IMR-90 (cell line): ENCODE results near the gene SPP1. TPM values are rescaled to one million over a fixed set of nuclear protein-coding genes. Genes with fewer than 3 reads are reported as not detected.

Experiments
- ATAC-seq: fragments of 200-7000 bp; cut with Tn5 transposase; 2 replicates; pipeline ENCODE4 v1.9.1; 2020; ENCODE audit warnings: low read depth, mild to moderate bottlenecking, moderate library complexity
- BruUV-seq: library from RNA; stranded (reverse); fragments of 400-500 nt; replicated peaks from 2 replicates; lab custom pipeline; 2021; lab: Mats Ljungman, UMichigan
- CTCF ChIA-PET: fragments of 300-600 bp; formaldehyde crosslinking; extraction: SDS; loops from one replicate; lab custom pipeline; 2021; ENCODE audit warnings: antibody characterized with exemption; lab: Yijun Ruan, JAX
- POLR2A ChIA-PET: fragments of 300-600 bp; sonication (Branson Sonifier 250); formaldehyde crosslinking; loops from one replicate; lab custom pipeline; 2022; ENCODE audit warnings: antibody characterized with exemption; ENCODE audit not compliant: unreplicated experiment; lab: Charles Lee
- DNase-seq: peaks from one replicate; pipeline ENCODE4 v3.0.0; 2013
- H2AFZ ChIP-seq: replicated peaks from 2 replicates; pipeline ENCODE3; 2013; ENCODE audit warnings: low read length, mild to moderate bottlenecking; ENCODE audit not compliant: poor library complexity
- H2AK5ac ChIP-seq: 2 replicates; pipeline ENCODE4 v1.6.1; 2013; ENCODE audit warnings: low read depth, low read length, inconsistent platforms
- H2AK9ac ChIP-seq: replicated peaks from 2 replicates; pipeline ENCODE3; 2013; ENCODE audit warnings: mild to moderate bottlenecking, low read depth, low read length, moderate library complexity; ENCODE audit not compliant: poor library complexity
- H2BK120ac ChIP-seq: 2 replicates; pipeline ENCODE4 v1.6.1; 2013; ENCODE audit warnings: low read depth, low read length, inconsistent platforms
- H2BK15ac ChIP-seq: 3 replicates; pipeline ENCODE4 v1.6.1; 2013; ENCODE audit warnings: low read depth, low read length, inconsistent platforms
- H2BK20ac ChIP-seq: 2 replicates; pipeline ENCODE4 v1.6.1; 2013; ENCODE audit warnings: low read depth, mild to moderate bottlenecking, inconsistent platforms, low read length, moderate library complexity
- H2BK5ac ChIP-seq: 2 replicates; pipeline ENCODE4 v1.6.1; 2013; ENCODE audit warnings: mild to moderate bottlenecking, low read depth, low read length, inconsistent platforms; ENCODE audit not compliant: poor library complexity, severe bottlenecking
- H3K14ac ChIP-seq: replicated peaks from 2 replicates; pipeline ENCODE4 v1.6.1; 2013; ENCODE audit warnings: low read depth, low read length, inconsistent platforms
- H3K18ac ChIP-seq: 2 replicates; pipeline ENCODE4 v1.6.1; 2013; ENCODE audit warnings: low read depth, low read length, control low read depth
- H3K23ac ChIP-seq: 2 replicates; pipeline ENCODE4 v1.6.1; 2013; ENCODE audit warnings: low read depth, low read length, inconsistent platforms
- H3K27ac ChIP-seq: 2 replicates; pipeline ENCODE4 v1.5.1; 2013; ENCODE audit warnings: mild to moderate bottlenecking, control low read depth, low read length; ENCODE audit not compliant: insufficient read depth
- H3K27me3 ChIP-seq: 2 replicates; pipeline ENCODE4 v1.6.1; 2013; ENCODE audit warnings: low read length; ENCODE audit not compliant: control insufficient read depth, insufficient read depth
- H3K36me3 ChIP-seq: 2 replicates; pipeline ENCODE4 v1.6.1; 2013; ENCODE audit warnings: low read length, mixed read lengths; ENCODE audit not compliant: control insufficient read depth, insufficient read depth
- H3K4ac ChIP-seq: 2 replicates; pipeline ENCODE4 v1.6.1; 2013; ENCODE audit warnings: low read depth, low read length, inconsistent platforms
- H3K4me1 ChIP-seq: 2 replicates; pipeline ENCODE4 v1.6.1; 2013; ENCODE audit warnings: low read length, mixed read lengths; ENCODE audit not compliant: control insufficient read depth, insufficient read depth
- H3K4me2 ChIP-seq: 2 replicates; pipeline ENCODE4 v1.6.1; 2013; ENCODE audit warnings: low read depth, mild to moderate bottlenecking, control low read depth, low read length, moderate library complexity
- H3K4me3 ChIP-seq: 2 replicates; pipeline ENCODE4 v1.5.1; 2013; ENCODE audit warnings: low read depth, mild to moderate bottlenecking, control low read depth, low read length, moderate library complexity; ENCODE audit not compliant: insufficient read depth
- H3K56ac ChIP-seq: 2 replicates; pipeline ENCODE4 v1.6.1; 2013; ENCODE audit warnings: low read length, inconsistent platforms; ENCODE audit not compliant: insufficient read depth; ENCODE audit errors: extremely low read depth
- H3K79me1 ChIP-seq, 2 experiments: 2 replicates each; pipeline ENCODE4 v1.6.1; 2013; ENCODE audit warnings: low read length in 2 of 2, inconsistent platforms in 1 of 2, low read depth in 1 of 2
- H3K9ac ChIP-seq: 2 replicates; pipeline ENCODE4 v1.6.1; 2013; ENCODE audit warnings: low read depth, low read length, control low read depth
- H3K9me1 ChIP-seq: 2 replicates; pipeline ENCODE4 v1.6.1; 2013; ENCODE audit warnings: low read length, inconsistent platforms; ENCODE audit not compliant: insufficient read depth
- H3K9me3 ChIP-seq: 2 replicates; pipeline ENCODE4 v1.6.1; 2013; ENCODE audit warnings: low read length; ENCODE audit not compliant: control insufficient read depth, insufficient read depth
- H4K20me1 ChIP-seq: 2 replicates; pipeline ENCODE4 v1.6.1; 2013; ENCODE audit warnings: low read length, inconsistent platforms; ENCODE audit not compliant: insufficient read depth
- H4K5ac ChIP-seq: 2 replicates; pipeline ENCODE4 v1.6.1; 2013; ENCODE audit warnings: mild to moderate bottlenecking, low read depth, low read length, control low read depth
- H4K8ac ChIP-seq, 2 experiments: 2 replicates each; pipeline ENCODE4 v1.6.1; 2013; ENCODE audit warnings: low read depth in 2 of 2, low read length in 2 of 2, control low read depth in 1 of 2, inconsistent platforms in 1 of 2
- H4K91ac ChIP-seq: 2 replicates; pipeline ENCODE4 v1.6.1; 2013; ENCODE audit warnings: low read depth, low read length, inconsistent platforms; ENCODE audit not compliant: insufficient read depth
- BHLHE40 ChIP-seq: fragments of 150-350 bp; IDR thresholded peaks from 2 replicates; pipeline ENCODE4 v1.6.1; 2016; ENCODE audit warnings: mild to moderate bottlenecking, low read depth, low read length
- CHD1 ChIP-seq: IDR thresholded peaks from 2 replicates; pipeline ENCODE4 v1.6.1; 2012; ENCODE audit warnings: low read depth, low read length, improper control_type of control experiment
- FOS ChIP-seq: fragments of 150-350 bp; IDR thresholded peaks from 2 replicates; pipeline ENCODE4 v1.6.1; 2016; ENCODE audit warnings: low read depth, low read length
- MAFK ChIP-seq: IDR thresholded peaks from 2 replicates; pipeline ENCODE4 v1.6.1; 2012; ENCODE audit warnings: low read depth, low read length, improper control_type of control experiment
- MAZ ChIP-seq: IDR thresholded peaks from 2 replicates; pipeline ENCODE4 v1.6.1; 2012; ENCODE audit warnings: low read depth, mild to moderate bottlenecking, low read length, improper control_type of control experiment, moderate library complexity, borderline replicate concordance
- POLR2A ChIP-seq: IDR thresholded peaks from 2 replicates; pipeline ENCODE4 v1.6.1; 2012; ENCODE audit warnings: mild to moderate bottlenecking, low read depth, low read length
- WGBS, 2 experiments: methylation state at CpG; one replicate each; pipeline versions ENCODE4 v1.1.5 to v1.1.7; 2013; ENCODE audit warnings: missing lambda C conversion rate in 2 of 2; ENCODE audit not compliant: insufficient read length in 1 of 2; ENCODE audit errors: extremely low coverage in 2 of 2; 5-methylcytosine and 5-hydroxymethylcytosine counted together
- dilution Hi-C: fragments of 300-500 bp; cut with HindIII; formaldehyde crosslinking; loops from one replicate; pipeline ENCODE4 v1.14.3; 2018; ENCODE audit warnings: low sequenced_read_pairs; ENCODE audit not compliant: unreplicated experiment
- in situ Hi-C: fragments of 300-500 bp; cut with MboI; formaldehyde crosslinking; loops from 3 replicates; pipeline ENCODE4 v1.14.3; 2019; ENCODE audit warnings: low sequenced_read_pairs, inconsistent platforms, mixed read lengths
- intact Hi-C: fragments of 100-400 bp; cut with micrococcal nuclease; formaldehyde crosslinking; loops from 2 replicates; pipeline ENCODE4 v1.10.0; 2022
- polyA plus RNA-seq, 3 experiments: library from polyadenylated mRNA; depleted of rRNA; stranded (reverse); fragments of >200 nt; gene quantifications; 2 replicates each; pipeline ENCODE4 v1.2.3, GENCODE V29; 2012; ENCODE audit warnings: low replicate concordance in 1 of 3
- total RNA-seq: library from RNA; depleted of rRNA; stranded (reverse); fragments of >200 nt; gene quantifications from 2 replicates; pipeline ENCODE4 v1.2.3, GENCODE V29; 2012

SPP1 gene
- total and polyA plus RNA-seq, 2 of the 4 experiments (the other 2 are of a cell fraction), result 0.18 to 0.50 TPM

DNA sequence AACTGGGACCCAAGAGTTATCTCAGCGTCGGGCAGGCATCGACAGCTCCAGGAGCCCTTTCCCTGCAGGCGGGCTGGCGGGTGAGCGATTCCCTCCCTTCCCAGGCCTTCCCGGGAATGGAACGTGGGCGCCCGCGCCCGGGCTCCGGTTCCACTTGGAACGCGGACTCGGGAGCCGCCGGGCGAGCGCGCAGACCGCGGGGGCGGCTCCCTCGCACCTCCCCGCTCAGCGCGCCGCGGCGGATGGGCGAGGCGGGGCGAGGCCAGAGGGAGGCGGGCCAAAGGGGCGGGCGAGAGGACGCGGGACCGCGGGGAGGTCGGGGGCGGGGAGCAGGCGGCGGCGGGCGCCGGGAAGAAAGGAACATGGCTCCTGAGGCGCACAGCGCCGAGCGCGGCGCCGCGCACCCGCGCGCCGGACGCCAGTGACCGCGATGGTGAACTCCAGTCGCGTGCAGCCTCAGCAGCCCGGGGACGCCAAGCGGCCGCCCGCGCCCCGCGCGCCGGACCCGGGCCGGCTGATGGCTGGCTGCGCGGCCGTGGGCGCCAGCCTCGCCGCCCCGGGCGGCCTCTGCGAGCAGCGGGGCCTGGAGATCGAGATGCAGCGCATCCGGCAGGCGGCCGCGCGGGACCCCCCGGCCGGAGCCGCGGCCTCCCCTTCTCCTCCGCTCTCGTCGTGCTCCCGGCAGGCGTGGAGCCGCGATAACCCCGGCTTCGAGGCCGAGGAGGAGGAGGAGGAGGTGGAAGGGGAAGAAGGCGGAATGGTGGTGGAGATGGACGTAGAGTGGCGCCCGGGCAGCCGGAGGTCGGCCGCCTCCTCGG is 32.0 kb downstream of the SPP1 start, which contains the start of gene PKD2:
Gene PKD2, plus strand, starts transcription at position 332 of the 818 bp plus-strand sequence. Its CDS starts 99 bp downstream, at position 431.
- 0% methylated on average over 36 of the region's 116 CpGs; no CpG with 5 or more reads in 1 of the 2 experiments for WGBS, 2 experiments
- H2AK5ac ChIP-seq, result peak within 1 kb of the TSS; percentile 72; the same call in 1 of the 2 replicates
- H4K91ac ChIP-seq, result peak within 1 kb of the TSS; percentile 55
- DNase-seq (peak; percentile 65), ATAC-seq (peak; percentile 91)
- H4K5ac ChIP-seq, result peak within 1 kb of the TSS; percentile 51; the same call in 1 of the 2 replicates
- peak within 1 kb of the TSS; percentile 26; the same call in 1 of the 2 replicates for H2BK20ac ChIP-seq
- peak within 1 kb of the TSS; percentile 94 for H2AFZ ChIP-seq
- H3K79me1 ChIP-seq, result peaks cover 10 to 24% of the 10 kb centered on the region in 2 experiments; a peak in 3 of 4 replicates
- H4K8ac ChIP-seq, result peak within 1 kb of the TSS; percentile 18 to 79; a peak in 2 of 4 replicates
- H2BK120ac ChIP-seq, result peak within 1 kb of the TSS; percentile 88
- H2BK5ac ChIP-seq, result peak within 1 kb of the TSS; percentile 39
- peak within 1 kb of the TSS; percentile 85 for H3K9ac ChIP-seq
- no peaks in the 10 kb centered on the region for H3K27me3 ChIP-seq
- H2BK15ac ChIP-seq, result peak within 1 kb of the TSS; percentile 34; the same call in 1 of the 3 replicates
- peak within 1 kb of the TSS; percentile 79; the same call in 1 of the 2 replicates for H3K56ac ChIP-seq
- TF ChIP-seq CHD1 (no peak), MAFK (no peak), FOS (no peak), POLR2A (peak; percentile 61; the same call in 1 of the 2 replicates), MAZ (peak; percentile 64), BHLHE40 (peak; percentile 55; the same call in 1 of the 2 replicates)
- H3K9me1 ChIP-seq, result peaks cover 3% of the 10 kb centered on the region; the same call in 1 of the 2 replicates
- H3K9me3 ChIP-seq, result no peaks in the 10 kb centered on the region
- in situ Hi-C loops (no loop called here), dilution Hi-C loops (no loop called here), intact Hi-C loops (loop anchor here (5.0 kb wide), 1 partner anchor 35 kb away; no protein-coding TSS in a partner anchor)
- peak within 1 kb of the TSS; percentile 86 for H3K4ac ChIP-seq
- no TSS peak for BruUV-seq
- no peak within 1 kb of the TSS; the same call in 1 of the 2 replicates for H3K18ac ChIP-seq
- H2AK9ac ChIP-seq, result peak within 1 kb of the TSS; percentile 86
- peak within 1 kb of the TSS; percentile 72 for H3K14ac ChIP-seq
- peak within 1 kb of the TSS; percentile 94 for H3K4me2 ChIP-seq
- no peaks in the 10 kb centered on the region for H3K36me3 ChIP-seq
- CTCF ChIA-PET, result no interaction called here
- H3K4me3 ChIP-seq, result peak within 1 kb of the TSS; percentile 93
- H3K23ac ChIP-seq, result peak within 1 kb of the TSS; percentile 93; the same call in 1 of the 2 replicates
- H4K20me1 ChIP-seq, result peaks cover 20% of the 10 kb centered on the region
- POLR2A ChIA-PET, result interaction anchor here (0.6 kb wide), 1 partner anchor 478 kb away, joined by 3 read pairs; the partner anchor contains the start of gene SPARCL1
- H3K4me1 ChIP-seq, result peaks cover 13% of the 10 kb centered on the region; the same call in 1 of the 2 replicates
- peak within 1 kb of the TSS; percentile 85 for H3K27ac ChIP-seq
